ENCODE data around the gene MED27.

The MED27 gene

GRCh38 chr9:131814707-131815106 lies 265.0 kb downstream of the MED27 start:
- no peak for TF ChIP-seq CTCF (IDR thresholded peaks at IDR 0.05; ENCODE audit: control insufficient read depth, insufficient read depth, low read depth, low read length, missing control alignments)
- DNase-seq (ENCODE audit: low read depth): no peak
- H3K4me3 ChIP-seq (ENCODE audit: control insufficient read depth, low read depth, low read length): no peak overlapping the region

GRCh38 chr9:131813116-131813515 lies 266.6 kb downstream of the MED27 start:
- DNase-seq (ENCODE audit: low read depth): no peak
- no peak overlapping the region for H3K4me3 ChIP-seq (ENCODE audit: control insufficient read depth, low read depth, low read length)
- TF ChIP-seq CTCF (IDR thresholded peaks at IDR 0.05; ENCODE audit: control insufficient read depth, insufficient read depth, low read depth, low read length, missing control alignments): no peak

GRCh38 chr9:131812116-131812790 lies 267.4 kb downstream of the MED27 start:
- H3K4me3 ChIP-seq (ENCODE audit: control insufficient read depth, low read depth, low read length): no peak overlapping the region
- no peak for TF ChIP-seq CTCF (IDR thresholded peaks at IDR 0.05; ENCODE audit: control insufficient read depth, insufficient read depth, low read depth, low read length, missing control alignments)
- no peak for DNase-seq (ENCODE audit: low read depth)

GRCh38 chr9:131811405-131811804 lies 268.3 kb downstream of the MED27 start:
- no peak overlapping the region for H3K4me3 ChIP-seq (ENCODE audit: control insufficient read depth, low read depth, low read length)
- no peak for DNase-seq (ENCODE audit: low read depth)
- no peak for TF ChIP-seq CTCF (IDR thresholded peaks at IDR 0.05; ENCODE audit: control insufficient read depth, insufficient read depth, low read depth, low read length, missing control alignments)

GRCh38 chr9:131810351-131811170 lies 269.1 kb downstream of the MED27 start:
- no peak for TF ChIP-seq CTCF (IDR thresholded peaks at IDR 0.05; ENCODE audit: control insufficient read depth, insufficient read depth, low read depth, low read length, missing control alignments)
- no peak for DNase-seq (ENCODE audit: low read depth)
- no peak overlapping the region for H3K4me3 ChIP-seq (ENCODE audit: control insufficient read depth, low read depth, low read length)
